GM19328 (cell line): ENCODE measurements around the gene SPC24.
"Not testable (repeated sequence)": the region's sequence is repeated elsewhere in the genome, so short reads cannot be mapped to it uniquely, and the experiment has no call there.

Experiments
- ATAC-seq: cut with Tn5 transposase; IDR thresholded peaks from one replicate; pipeline ENCODE4 v1.9.1; 2021; ENCODE audit warnings: mild to moderate bottlenecking, moderate library complexity; ENCODE audit not compliant: unreplicated experiment

Gene SPC24

DNA sequence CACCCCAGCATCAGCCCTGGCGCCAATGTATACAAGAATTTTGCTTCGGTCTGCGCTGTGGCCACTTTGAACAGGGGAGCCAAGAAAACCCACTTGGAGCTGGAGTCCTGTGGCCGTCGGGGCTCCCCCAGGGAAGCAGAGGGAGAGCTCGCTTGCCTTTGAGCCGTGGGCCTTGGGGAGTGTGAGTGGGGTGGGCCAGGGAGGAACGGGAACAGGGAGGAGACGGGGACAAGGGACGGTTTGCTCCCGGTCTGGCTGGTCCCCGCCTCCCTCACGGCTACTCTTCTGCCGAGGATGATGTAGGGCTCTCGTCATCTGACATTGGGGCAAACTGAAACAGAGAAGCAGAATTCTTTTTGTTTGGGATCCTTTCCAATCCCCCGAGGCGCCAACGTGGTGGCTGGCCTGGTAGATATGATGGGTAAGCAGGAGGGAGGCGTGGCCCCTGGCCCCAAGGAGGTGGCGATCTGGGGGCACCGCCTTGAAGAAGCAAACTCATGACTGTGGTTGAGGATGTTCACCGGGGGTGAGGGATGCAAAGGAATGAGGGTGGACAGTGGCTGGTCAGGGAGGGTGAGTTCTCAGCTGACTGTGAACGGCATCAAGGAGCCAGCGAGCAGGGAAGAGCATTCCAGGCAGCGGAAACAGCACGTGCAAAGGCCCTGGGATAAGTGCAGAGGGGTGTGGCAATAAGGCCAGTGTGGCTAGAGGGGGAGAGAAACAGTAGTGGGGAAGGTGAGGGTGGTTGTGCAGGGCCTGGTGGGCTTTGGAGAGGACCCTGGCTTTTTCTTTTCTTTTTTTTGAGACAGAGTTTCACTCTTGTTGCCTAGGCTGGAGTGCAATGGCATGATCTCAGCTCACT lies 10.9 kb upstream of the SPC24 start:
- ATAC-seq, result no peak

DNA sequence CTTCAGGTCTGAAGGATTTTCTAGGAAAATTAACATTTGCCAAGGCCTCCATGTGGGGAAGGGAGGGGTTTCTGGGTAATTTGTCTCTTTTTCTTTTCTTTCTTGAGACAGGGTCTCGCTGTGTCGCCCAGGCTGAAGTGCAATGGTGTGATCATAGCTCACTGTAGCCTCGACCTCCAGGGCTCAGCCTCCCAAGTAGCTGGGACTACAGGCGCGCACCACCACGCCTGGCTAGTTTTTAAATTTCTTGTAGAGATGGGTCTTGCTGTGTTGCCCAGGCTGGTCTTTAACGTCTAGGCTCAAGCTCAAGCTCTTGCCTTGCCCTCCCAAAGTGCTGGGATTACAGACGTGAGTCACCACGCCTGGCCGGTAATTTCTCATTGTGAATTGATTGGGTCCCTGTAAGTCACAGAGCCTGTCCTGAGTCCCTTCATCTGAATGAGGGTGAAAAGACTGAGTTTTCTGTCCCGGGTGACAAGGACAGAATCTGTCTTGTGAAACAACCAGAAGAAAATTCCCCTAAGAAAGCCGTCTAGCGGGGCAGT lies 10.0 kb upstream of the SPC24 start:
- ATAC-seq, result no peak

GRCh38 chr19:11164879-11165406 lies 9.4 kb upstream of the SPC24 start:
- ATAC-seq, result no peak

- ATAC-seq, result no peak
Observed at GRCh38 chr19:11164296-11164695, 8.7 kb upstream of the SPC24 start.

DNA sequence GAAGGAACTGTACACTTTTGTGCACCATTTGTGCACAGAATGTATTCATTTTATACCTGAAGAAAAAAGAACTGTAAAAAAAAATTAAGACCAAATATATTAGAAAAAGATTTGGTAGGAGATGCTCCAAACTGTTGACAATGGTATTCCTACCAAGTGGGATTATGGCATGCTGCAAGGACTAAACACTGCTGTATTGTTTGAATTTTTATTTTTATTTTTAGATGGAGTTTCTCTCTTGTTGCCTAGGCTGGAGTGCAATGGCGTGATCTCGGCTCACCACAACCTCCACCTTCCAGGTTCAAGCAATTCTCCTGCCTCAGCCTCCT lies 4.8 kb upstream of the SPC24 start:
- ATAC-seq, result not testable (repeated sequence)

- no peak for ATAC-seq
Observed at GRCh38 chr19:11159598-11160439, 4.2 kb upstream of the SPC24 start.

DNA sequence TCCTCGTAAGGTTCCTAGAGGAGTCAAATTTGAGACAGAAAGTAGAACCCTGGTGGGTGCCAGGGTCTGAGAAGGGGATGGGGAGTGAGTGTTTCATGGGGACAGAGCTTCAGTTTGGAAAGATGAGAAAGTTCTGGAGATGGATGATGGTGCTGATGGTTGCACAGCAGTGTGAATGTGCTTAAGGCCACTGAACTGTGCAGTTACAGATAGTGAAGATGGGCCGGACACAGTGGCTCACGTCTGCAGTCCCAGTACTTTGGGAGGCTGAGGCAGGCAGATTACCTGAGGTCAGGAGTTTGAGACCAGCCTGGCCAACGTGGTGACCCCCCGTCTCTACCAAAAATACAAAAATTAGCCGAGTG lies 917 bp downstream of the SPC24 start:
- no peak for ATAC-seq

- ATAC-seq, result no peak
Observed at GRCh38 chr19:11152318-11153062, 3.1 kb downstream of the SPC24 start.

DNA sequence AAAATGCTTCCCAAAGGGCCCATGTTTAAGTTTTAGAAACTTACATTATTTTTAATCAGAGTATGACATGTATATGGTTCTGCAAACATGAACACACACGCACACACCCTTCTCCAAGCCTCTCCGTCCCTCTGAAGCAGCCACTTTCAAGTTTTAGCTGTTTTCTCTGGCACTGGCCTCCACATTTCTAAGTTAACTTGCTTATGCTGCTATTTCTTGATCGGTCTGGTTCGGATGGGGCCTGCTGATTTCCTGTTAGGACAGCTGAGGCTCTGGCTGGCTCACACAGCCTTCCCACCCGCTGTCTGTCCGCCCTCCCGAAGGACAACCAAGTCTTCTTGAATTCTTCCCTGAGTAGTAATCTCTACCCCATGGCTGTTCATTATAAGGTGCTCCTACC lies 4.4 kb downstream of the SPC24 start:
- ATAC-seq, result no peak

- ATAC-seq, result no peak
Observed at GRCh38 chr19:11148001-11148400, 7.6 kb downstream of the SPC24 start.

DNA sequence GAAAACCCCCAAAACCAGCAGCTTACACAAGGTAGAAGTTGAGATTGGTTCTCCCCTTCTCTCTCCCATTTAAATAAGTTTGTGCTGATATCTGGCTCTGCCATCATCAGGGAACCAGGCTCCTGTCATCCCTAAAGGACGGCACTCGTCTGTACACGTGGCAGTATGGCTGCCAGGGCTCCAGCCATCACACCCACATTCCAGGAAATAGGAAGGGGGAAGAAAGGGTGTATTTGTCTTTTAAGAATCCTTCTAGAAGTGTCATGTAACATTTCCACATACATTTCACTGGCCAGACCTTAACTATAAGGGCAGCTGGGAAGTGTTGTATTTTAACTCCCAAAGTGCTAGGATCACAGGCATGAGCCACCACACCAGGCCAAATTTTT lies 10.1 kb downstream of the SPC24 start:
- no peak for ATAC-seq

DNA sequence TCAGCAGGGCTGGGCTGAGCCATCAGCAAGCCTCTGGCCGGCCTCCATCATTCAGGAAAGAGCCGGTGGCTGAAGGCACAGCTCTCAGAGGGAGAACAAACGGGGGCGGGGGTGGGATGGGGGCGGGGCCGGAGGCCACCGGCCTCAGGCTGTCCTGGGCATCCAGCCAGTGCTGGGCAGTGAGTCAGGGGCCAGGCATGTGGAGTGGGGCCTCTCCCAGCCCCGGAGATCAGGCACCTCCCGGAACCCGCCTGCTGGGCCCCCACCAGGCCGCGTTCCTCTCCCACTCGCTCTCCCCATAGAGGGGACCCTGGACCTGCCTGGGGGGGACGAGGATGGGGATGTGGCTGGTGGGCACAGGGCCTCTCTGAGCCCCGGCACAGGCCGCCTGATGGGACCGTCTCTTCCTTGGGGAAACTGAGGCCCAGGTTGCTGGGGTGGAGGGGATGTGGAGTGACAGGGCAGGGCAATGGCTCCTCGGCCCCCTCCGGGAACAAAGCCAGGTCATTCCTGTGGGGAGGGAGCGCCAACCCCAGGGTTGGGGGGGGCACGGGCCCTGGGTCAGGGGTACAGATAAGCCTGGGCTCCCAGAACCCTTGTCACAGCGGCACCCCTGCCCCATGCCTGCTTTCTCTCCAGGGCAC lies 12.9 kb downstream of the SPC24 start:
- ATAC-seq, result no peak

DNA sequence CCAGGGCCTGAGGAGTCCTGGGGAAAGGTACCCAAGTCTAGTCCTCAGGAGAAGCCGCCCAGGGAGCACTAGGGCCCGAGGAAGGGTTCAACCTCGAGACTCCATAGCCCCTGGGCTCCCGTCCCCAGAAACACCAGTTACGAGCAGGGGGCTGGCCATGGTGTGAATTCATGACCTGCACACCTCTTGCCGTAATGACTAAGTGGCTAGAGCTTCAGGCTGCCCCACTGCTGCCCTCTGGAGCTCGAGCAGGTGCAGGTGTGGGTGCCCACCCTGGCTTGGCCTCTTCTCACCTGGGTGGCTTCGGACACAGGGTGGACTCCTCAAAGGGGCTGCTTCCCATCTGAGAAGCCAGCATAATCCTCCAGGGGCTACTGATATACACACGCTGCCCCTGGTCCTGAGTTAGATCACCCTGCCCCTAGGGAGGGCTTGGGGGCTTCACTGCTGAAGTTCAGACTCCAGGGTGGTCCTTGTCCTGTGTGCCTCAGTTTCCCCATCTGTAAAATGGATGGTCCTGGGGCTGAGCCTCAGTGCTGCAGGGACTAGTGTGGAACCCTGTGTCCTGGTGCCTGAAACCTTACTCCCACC lies 13.6 kb downstream of the SPC24 start:
- no peak for ATAC-seq

- ATAC-seq, result no peak
Observed at GRCh38 chr19:11140896-11141295, 14.7 kb downstream of the SPC24 start.

DNA sequence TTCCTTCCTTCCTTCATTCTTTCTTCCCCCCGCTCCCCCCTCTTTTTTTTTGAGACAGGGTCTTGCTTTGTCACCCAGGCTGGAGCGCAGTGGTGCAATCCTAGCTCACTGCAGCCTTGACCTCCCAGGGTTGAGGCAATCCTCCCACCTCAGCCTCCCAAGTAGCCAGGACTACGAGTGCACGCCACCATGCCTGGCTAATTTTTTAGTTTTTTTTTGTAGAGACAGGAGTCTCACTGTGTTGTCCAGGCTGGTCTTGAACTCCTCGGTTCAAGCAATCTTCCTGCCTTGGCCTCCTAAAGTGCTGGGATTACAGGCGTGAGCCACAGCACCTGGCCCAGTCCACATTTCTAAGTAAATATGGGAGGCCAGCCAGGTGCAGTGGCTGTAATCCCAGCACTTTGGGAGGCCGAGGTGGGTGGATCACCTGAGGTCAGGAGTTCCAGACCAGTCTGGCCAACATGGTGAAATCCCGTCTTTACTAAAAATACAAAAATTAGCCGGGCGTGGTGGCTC lies 15.5 kb downstream of the SPC24 start:
- not testable (repeated sequence) for ATAC-seq

DNA sequence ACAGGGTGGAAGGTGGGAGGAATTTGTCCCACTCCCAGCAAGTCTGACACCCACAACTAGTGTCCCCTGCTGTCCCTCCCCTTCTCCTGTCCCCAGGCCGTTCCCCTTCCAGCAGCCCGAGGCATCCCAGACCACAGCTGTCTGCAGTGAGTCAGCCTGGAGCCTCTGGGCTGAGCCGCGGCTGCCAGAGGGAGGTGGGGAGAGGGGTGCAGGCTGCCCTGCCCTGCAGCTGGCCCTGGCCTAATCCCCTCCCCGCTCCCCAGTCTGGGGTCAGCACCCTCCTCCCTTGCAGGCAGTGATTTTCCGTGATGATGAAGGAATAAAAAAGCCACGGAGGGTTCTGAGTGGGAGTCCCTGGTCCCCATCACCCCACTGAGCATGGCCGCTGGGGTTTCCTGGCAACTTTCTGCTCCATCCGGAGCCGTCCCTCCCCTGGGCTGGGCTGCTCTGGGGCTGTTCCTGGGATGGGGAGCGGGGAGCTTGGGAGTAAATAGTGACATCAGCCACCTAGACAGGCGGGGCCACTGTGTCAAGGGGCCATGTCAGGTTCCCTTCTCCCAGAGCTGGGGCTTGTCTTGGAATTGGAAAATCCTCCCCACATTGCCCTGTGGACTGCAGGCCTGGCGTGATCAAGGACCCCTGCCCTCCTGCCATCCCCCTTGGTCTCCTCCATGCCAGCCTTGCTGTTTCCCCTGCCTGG lies 16.8 kb downstream of the SPC24 start:
- ATAC-seq, result no peak

DNA sequence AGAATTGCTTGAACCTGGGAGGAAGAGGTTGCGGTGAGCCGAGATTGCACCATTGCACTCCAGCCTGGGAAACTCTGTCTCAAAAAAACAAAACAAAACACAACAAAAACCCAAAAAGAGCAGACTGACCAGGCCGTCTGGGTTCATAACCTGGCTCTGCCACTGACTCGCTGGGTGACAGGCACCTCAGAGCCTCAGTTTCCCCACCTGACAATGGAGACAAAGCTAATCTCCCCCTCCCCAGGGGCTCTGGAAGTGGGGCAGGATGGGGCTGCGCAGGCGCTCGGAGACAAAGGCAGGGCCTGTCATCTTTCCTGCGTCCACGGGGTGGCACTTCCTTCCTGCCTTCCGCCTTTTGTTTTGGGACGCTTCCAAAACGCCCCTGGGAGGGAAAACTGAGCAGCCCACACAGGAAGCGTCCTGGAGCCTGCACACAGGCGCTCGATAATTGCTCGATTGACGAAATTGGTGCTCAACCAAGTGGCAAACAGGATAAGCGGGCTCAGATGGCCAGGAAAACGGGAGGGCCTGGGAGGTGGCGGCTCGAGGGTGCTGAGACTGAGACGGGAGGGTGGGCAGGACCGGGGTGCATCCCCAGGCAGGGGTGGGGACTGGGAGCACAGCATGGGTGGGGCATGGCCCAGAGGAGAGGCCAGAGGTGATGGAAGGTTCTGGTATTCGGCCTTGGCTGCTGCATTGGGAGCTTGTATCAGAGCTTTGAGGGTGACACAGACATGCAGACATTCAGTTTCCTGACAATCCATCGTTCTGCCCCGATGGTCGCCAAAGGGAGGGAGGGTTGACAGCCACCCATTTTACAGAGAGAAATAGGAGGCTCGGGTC lies 17.8 kb downstream of the SPC24 start:
- ATAC-seq, result no peak

- no peak for ATAC-seq
Observed at GRCh38 chr19:11136400-11137101, 19.0 kb downstream of the SPC24 start.
